ENCODE results near the gene ABCA3.

GRCh38 chr16:2366660-2367309 is 26.3 kb upstream of the ABCA3 start:
- no peak for TF ChIP-seq POLR2A (IDR thresholded peaks at IDR 0.05)
- TF ChIP-seq, protein P1, sequence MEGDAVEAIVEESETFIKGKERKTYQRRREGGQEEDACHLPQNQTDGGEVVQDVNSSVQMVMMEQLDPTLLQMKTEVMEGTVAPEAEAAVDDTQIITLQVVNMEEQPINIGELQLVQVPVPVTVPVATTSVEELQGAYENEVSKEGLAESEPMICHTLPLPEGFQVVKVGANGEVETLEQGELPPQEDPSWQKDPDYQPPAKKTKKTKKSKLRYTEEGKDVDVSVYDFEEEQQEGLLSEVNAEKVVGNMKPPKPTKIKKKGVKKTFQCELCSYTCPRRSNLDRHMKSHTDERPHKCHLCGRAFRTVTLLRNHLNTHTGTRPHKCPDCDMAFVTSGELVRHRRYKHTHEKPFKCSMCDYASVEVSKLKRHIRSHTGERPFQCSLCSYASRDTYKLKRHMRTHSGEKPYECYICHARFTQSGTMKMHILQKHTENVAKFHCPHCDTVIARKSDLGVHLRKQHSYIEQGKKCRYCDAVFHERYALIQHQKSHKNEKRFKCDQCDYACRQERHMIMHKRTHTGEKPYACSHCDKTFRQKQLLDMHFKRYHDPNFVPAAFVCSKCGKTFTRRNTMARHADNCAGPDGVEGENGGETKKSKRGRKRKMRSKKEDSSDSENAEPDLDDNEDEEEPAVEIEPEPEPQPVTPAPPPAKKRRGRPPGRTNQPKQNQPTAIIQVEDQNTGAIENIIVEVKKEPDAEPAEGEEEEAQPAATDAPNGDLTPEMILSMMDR (IDR thresholded peaks at IDR 0.05), result no peak
- no peak for TF ChIP-seq EP300 (IDR thresholded peaks at IDR 0.05)
